ENCODE data around the gene COLEC11. TPM values are rescaled to one million over a fixed set of nuclear protein-coding genes. Genes with fewer than 3 reads are reported as not detected.

Gene COLEC11
- total and polyA plus RNA-seq, 10 donors, result 0.64 to 8.0 (median 3.1) TPM

- DNase-seq, result peak; percentile 75
- WGBS, 5 donors, result 87 to 93% (median 91%) methylated on average over 24 to 25 of the region's 25 CpGs
- H3K27ac ChIP-seq, result no peak overlapping the region
Observed at GRCh38 chr2:3602553-3603339, 7.8 kb downstream of the COLEC11 start.

DNA sequence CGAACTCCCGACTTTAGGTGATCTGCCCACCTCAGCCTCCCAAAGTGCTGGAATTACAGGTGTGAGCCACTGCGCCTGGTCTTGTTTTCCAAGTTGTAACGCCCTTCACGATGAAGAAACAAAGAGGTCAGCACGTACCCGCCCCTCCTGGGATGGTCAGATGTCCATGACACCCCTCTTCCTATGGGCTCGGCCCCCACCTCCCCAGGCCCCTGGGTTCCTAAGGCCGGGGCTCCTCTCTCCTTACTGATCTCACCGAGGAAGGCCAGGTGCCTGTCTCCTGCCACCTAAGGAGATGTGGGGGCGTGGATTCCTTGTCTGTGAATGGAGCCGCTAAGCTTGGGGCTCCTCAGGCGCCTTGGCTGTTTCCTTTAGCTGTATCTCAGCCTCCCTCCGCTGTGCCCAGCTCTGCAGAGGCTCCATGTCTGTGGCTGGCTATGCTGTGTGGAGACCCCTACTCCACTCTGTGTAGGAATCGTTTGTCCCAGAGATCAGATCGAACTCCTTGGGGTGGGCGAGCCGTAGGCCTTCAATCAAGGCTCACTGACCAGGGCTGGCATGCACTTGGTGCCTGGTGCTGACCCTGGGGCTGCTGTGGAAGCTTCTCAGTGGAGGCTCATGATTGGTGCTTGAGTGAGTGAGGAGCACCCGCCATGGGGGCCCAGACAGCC lies 8.8 kb downstream of the COLEC11 start:
- DNase-seq, result peak; percentile 71
- H3K9me3 ChIP-seq, result no peaks in the 10 kb centered on the region
- peak overlapping the region in 1 of 8 donors; percentile 42 for H3K27ac ChIP-seq
- TF ChIP-seq, protein P1, sequence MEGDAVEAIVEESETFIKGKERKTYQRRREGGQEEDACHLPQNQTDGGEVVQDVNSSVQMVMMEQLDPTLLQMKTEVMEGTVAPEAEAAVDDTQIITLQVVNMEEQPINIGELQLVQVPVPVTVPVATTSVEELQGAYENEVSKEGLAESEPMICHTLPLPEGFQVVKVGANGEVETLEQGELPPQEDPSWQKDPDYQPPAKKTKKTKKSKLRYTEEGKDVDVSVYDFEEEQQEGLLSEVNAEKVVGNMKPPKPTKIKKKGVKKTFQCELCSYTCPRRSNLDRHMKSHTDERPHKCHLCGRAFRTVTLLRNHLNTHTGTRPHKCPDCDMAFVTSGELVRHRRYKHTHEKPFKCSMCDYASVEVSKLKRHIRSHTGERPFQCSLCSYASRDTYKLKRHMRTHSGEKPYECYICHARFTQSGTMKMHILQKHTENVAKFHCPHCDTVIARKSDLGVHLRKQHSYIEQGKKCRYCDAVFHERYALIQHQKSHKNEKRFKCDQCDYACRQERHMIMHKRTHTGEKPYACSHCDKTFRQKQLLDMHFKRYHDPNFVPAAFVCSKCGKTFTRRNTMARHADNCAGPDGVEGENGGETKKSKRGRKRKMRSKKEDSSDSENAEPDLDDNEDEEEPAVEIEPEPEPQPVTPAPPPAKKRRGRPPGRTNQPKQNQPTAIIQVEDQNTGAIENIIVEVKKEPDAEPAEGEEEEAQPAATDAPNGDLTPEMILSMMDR (IDR thresholded peaks at IDR 0.05 in 8 of 11, conservative IDR thresholded peaks at IDR 0.05 in 3 of 11), result no peak
- no peak for TF ChIP-seq POLR2A (IDR thresholded peaks at IDR 0.05)
- no peaks in the 10 kb centered on the region for H3K36me3 ChIP-seq
- H3K27me3 ChIP-seq (replicated peaks in 1 of 7), result no peaks in the 10 kb centered on the region
- H3K4me3 ChIP-seq, result no peak overlapping the region
- H3K4me1 ChIP-seq, result no peaks in the 10 kb centered on the region
- WGBS, 5 donors, result 84 to 93% (median 90%) methylated on average over 16 to 19 of the region's 19 CpGs
- intact Hi-C loops (cut with DNase I; ENCODE audit: low total_unique reads), result no loop called here

More at GRCh38 chr2:3602553-3603339, 7.8 kb downstream of the COLEC11 start:
- no peaks in the 10 kb centered on the region for H3K27me3 ChIP-seq (replicated peaks in 1 of 7)
- no peaks in the 10 kb centered on the region for H3K36me3 ChIP-seq
- TF ChIP-seq POLR2A (IDR thresholded peaks at IDR 0.05) (no peak), POLR2AphosphoS5 (IDR thresholded peaks at IDR 0.05) (no peak)
- TF ChIP-seq, protein P1 (IDR thresholded peaks at IDR 0.05 in 8 of 11, conservative IDR thresholded peaks at IDR 0.05 in 3 of 11), result no peak
- H3K4me3 ChIP-seq, result no peak overlapping the region
- no peaks in the 10 kb centered on the region for H3K4me1 ChIP-seq
- intact Hi-C loops (cut with DNase I; ENCODE audit: low total_unique reads), result no loop called here
- H3K9me3 ChIP-seq, result no peaks in the 10 kb centered on the region

DNA sequence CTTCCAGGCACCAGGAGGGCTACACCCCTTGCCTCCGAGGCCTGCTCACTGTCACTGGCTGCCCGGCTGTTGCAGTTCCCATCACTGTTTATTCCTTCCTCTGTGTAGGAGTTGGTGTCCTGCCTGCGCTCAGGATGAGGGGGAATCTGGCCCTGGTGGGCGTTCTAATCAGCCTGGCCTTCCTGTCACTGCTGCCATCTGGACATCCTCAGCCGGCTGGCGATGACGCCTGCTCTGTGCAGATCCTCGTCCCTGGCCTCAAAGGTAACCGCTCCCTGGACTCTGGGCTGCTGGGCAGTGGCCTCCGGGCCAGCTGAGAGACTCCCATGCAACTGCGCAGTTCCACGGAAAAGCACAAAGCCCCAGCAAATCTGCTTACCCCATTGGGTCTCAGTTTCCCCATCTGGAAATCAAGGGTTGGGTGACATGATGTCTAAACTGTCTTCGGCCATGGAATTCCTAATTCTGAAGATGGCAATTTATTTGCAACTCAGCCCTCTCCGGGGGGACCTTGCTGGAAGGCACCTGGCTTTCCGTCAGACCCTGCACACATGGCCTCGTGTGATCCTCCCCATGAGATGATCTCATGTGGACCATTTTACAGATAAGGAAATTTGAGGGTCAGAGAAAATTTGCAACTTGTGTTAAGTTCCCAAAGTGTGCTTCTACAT lies 9.4 kb downstream of the COLEC11 start:
- intact Hi-C loops (cut with DNase I; ENCODE audit: low total_unique reads), result no loop called here
- TF ChIP-seq POLR2A (IDR thresholded peaks at IDR 0.05) (no peak), POLR2AphosphoS5 (IDR thresholded peaks at IDR 0.05) (no peak)
- TF ChIP-seq, protein P1 (IDR thresholded peaks at IDR 0.05 in 8 of 11, conservative IDR thresholded peaks at IDR 0.05 in 3 of 11), result no peak
- DNase-seq, result peak; percentile 71
- Histone ChIP-seq H3K4me1 (no peaks in the 10 kb centered on the region), H3K36me3 (no peaks in the 10 kb centered on the region), H3K27ac (peak overlapping the region in 2 of 8 donors; percentile 15 to 42), H3K4me3 (no peak overlapping the region), H3K27me3 (replicated peaks in 1 of 7) (no peaks in the 10 kb centered on the region), H3K9me3 (no peaks in the 10 kb centered on the region)
- 83 to 91% (median 86%) methylated on average over 12 to 16 of the region's 16 CpGs for WGBS, 5 donors

All from spleen (tissue), 11 donors.